Ishikawa (cell line): Measurements from ENCODE around the gene AATK.

ENCODE experiments used
- CEBPB ChIP-seq: IDR thresholded peaks from 2 replicates; pipeline ENCODE4 v1.6.1; 2012
- CREB1 ChIP-seq: IDR thresholded peaks from 2 replicates; pipeline ENCODE4 v1.6.1; 2012; ENCODE audit warnings: low read depth
- EGR1 ChIP-seq: IDR thresholded peaks from 2 replicates; pipeline ENCODE4 v1.6.1; 2012
- EP300 ChIP-seq: IDR thresholded peaks from 2 replicates; pipeline ENCODE4 v1.6.1; 2012; ENCODE audit warnings: borderline replicate concordance
- FOXM1 ChIP-seq: IDR thresholded peaks from 2 replicates; pipeline ENCODE4 v1.6.1; 2012; ENCODE audit warnings: low read depth, borderline replicate concordance
- MAX ChIP-seq: IDR thresholded peaks from 2 replicates; pipeline ENCODE4 v1.6.1; 2012
- NFIC ChIP-seq: IDR thresholded peaks from 2 replicates; pipeline ENCODE4 v1.6.1; 2012
- RAD21 ChIP-seq: IDR thresholded peaks from 2 replicates; pipeline ENCODE4 v1.6.1; 2012; ENCODE audit warnings: low read depth
- REST ChIP-seq: IDR thresholded peaks from 2 replicates; pipeline ENCODE4 v1.6.1; 2012; ENCODE audit warnings: low read depth, mild to moderate bottlenecking
- TAF1 ChIP-seq: IDR thresholded peaks from 2 replicates; pipeline ENCODE4 v1.6.1; 2012; ENCODE audit warnings: low read depth, mild to moderate bottlenecking
- TCF12 ChIP-seq: IDR thresholded peaks from 2 replicates; pipeline ENCODE4 v1.6.1; 2012; ENCODE audit warnings: low read depth
- TEAD4 ChIP-seq: IDR thresholded peaks from 2 replicates; pipeline ENCODE4 v1.6.1; 2012
- USF1 ChIP-seq: IDR thresholded peaks from 2 replicates; pipeline ENCODE4 v1.6.1; 2012
- YY1 ChIP-seq: IDR thresholded peaks from 2 replicates; pipeline ENCODE4 v1.6.1; 2012; ENCODE audit warnings: low read depth
- ZBTB7A ChIP-seq: IDR thresholded peaks from 2 replicates; pipeline ENCODE4 v1.6.1; 2012; ENCODE audit warnings: low read depth

Gene AATK

GRCh38 chr17:81193051-81193410 is 27.0 kb upstream of the AATK start:
- TF ChIP-seq ZBTB7A (no peak), NFIC (no peak)

GRCh38 chr17:81192386-81193050 is 26.5 kb upstream of the AATK start:
- TF ChIP-seq NFIC = no peak
- TF ChIP-seq TCF12 = no peak
- TF ChIP-seq TAF1 = no peak
- TF ChIP-seq CREB1 = no peak
- TF ChIP-seq MAX = no peak
- no peak for TF ChIP-seq TEAD4
- no peak for TF ChIP-seq EP300
- TF ChIP-seq YY1 = no peak
- no peak for TF ChIP-seq CEBPB

GRCh38 chr17:81191646-81192045 is 25.6 kb upstream of the AATK start:
- TF ChIP-seq USF1 (no peak), RAD21 (no peak), REST (no peak), ZBTB7A (no peak), EGR1 (no peak), NFIC (no peak), MAX (no peak), TAF1 (no peak), EP300 (no peak), YY1 (no peak), TCF12 (no peak)

GRCh38 chr17:81191116-81191515 is 25.1 kb upstream of the AATK start:
- TF ChIP-seq RAD21 = no peak
- TF ChIP-seq CEBPB = no peak
- TF ChIP-seq USF1 = no peak
- TF ChIP-seq REST = no peak
- TF ChIP-seq TCF12 = no peak
- TF ChIP-seq FOXM1 = no peak
- TF ChIP-seq ZBTB7A = no peak
- no peak for TF ChIP-seq TEAD4
- TF ChIP-seq EP300 = no peak
- no peak for TF ChIP-seq CREB1
- no peak for TF ChIP-seq YY1
- TF ChIP-seq EGR1 = no peak
- TF ChIP-seq NFIC = no peak
- no peak for TF ChIP-seq MAX
- no peak for TF ChIP-seq TAF1

GRCh38 chr17:81190591-81190990 is 24.6 kb upstream of the AATK start:
- TF ChIP-seq USF1 (no peak), RAD21 (no peak), EGR1 (no peak), NFIC (no peak), EP300 (no peak), TEAD4 (no peak), YY1 (no peak), TCF12 (no peak)
